HEK293 (cell line): ENCODE results near the gene ARHGAP15.
A peak's percentile ranks its signal among the peaks of the same experiment; 100 is the strongest.

Experiments used
- CTCF ChIA-PET: fragments of 350-600 bp; formaldehyde crosslinking; extraction: SDS; loops from one replicate; lab custom pipeline; 2021; ENCODE audit warnings: antibody characterized with exemption; lab: Yijun Ruan, JAX
- POLR2A ChIA-PET: fragments of 300-600 bp; formaldehyde crosslinking; extraction: SDS; loops from one replicate; lab custom pipeline; 2020; ENCODE audit warnings: antibody characterized with exemption, inconsistent platforms; lab: Yijun Ruan, JAX
- H3K27ac ChIP-seq: fragments of 200-500 bp; sonication (Bioruptor generic); 2 replicates; pipeline ENCODE4 v1.5.1; 2014; ENCODE audit warnings: low read depth, low read length, control low read depth, inconsistent platforms; ENCODE audit errors: extremely low read depth
- H3K36me3 ChIP-seq, 2 experiments: fragments of 200-500 bp in 1 of 2; sonication (Bioruptor generic) in 1 of 2; 1 replicate in 1 of 2; 2 replicates in 1 of 2; pipeline ENCODE4 v1.5.1; 2014 to 2017; ENCODE audit warnings: inconsistent platforms in 2 of 2, low read length in 2 of 2; ENCODE audit not compliant: control insufficient read depth in 2 of 2, insufficient read depth in 1 of 2
- H3K4me1 ChIP-seq: fragments of 200-500 bp; sonication (Bioruptor generic); 2 replicates; pipeline ENCODE4 v1.5.1; 2014; ENCODE audit warnings: mild to moderate bottlenecking, low read length, inconsistent platforms; ENCODE audit not compliant: control insufficient read depth, insufficient read depth
- H3K4me3 ChIP-seq: 2 replicates; pipeline ENCODE4 v1.5.1; 2011; ENCODE audit warnings: low read depth, mild to moderate bottlenecking, control low read depth, low read length, moderate library complexity
- H3K9me3 ChIP-seq: fragments of 200-500 bp; sonication (Bioruptor generic); 2 replicates; pipeline ENCODE4 v1.5.1; 2014; ENCODE audit warnings: low read depth, low read length, inconsistent platforms; ENCODE audit not compliant: control insufficient read depth, insufficient read depth
- AEBP2 ChIP-seq: fragments of 450-650 bp; formaldehyde crosslinking; IDR thresholded peaks from 2 replicates; pipeline ENCODE4 v1.5.1; 2016; ENCODE audit warnings: missing biosample characterization, missing genetic modification characterization, borderline replicate concordance
- GFI1B ChIP-seq: fragments of 450-650 bp; formaldehyde crosslinking; IDR thresholded peaks from 2 replicates; pipeline ENCODE4 v1.5.1; 2016; ENCODE audit warnings: missing biosample characterization, missing genetic modification characterization
- GLI2 ChIP-seq: fragments of 450-650 bp; formaldehyde crosslinking; IDR thresholded peaks from 2 replicates; pipeline ENCODE4; 2017; ENCODE audit warnings: missing biosample characterization, missing genetic modification characterization, low read depth, borderline replicate concordance
- HOXA7 ChIP-seq: sonication (generic); formaldehyde crosslinking; IDR thresholded peaks from 2 replicates; pipeline ENCODE4 v1.8.1; 2022; ENCODE audit warnings: missing genetic modification reagents, borderline replicate concordance
- MZF1 ChIP-seq: fragments of 450-650 bp; formaldehyde crosslinking; IDR thresholded peaks from 2 replicates; pipeline ENCODE4 v1.5.1; 2017; ENCODE audit warnings: missing biosample characterization, missing genetic modification characterization, borderline replicate concordance
- PRDM4 ChIP-seq: fragments of 450-650 bp; formaldehyde crosslinking; IDR thresholded peaks from 2 replicates; pipeline ENCODE4 v1.5.1; 2017; ENCODE audit warnings: missing biosample characterization, missing genetic modification characterization
- ZNF10 ChIP-seq: fragments of 450-650 bp; formaldehyde crosslinking; IDR thresholded peaks from 2 replicates; pipeline ENCODE4 v1.5.1; 2017; ENCODE audit warnings: missing biosample characterization, missing genetic modification characterization
- ZNF157 ChIP-seq: fragments of 450-650 bp; formaldehyde crosslinking; IDR thresholded peaks from 2 replicates; pipeline ENCODE4 v1.5.1; 2016; ENCODE audit warnings: missing biosample characterization, missing genetic modification characterization
- ZNF184 ChIP-seq: fragments of 450-650 bp; IDR thresholded peaks from 2 replicates; pipeline ENCODE4 v1.5.1; 2018; ENCODE audit warnings: missing biosample characterization, mild to moderate bottlenecking, missing genetic modification characterization
- ZNF214 ChIP-seq: fragments of 450-650 bp; formaldehyde crosslinking; IDR thresholded peaks from 2 replicates; pipeline ENCODE4 v1.5.1; 2017; ENCODE audit warnings: missing biosample characterization, mild to moderate bottlenecking, missing genetic modification characterization, borderline replicate concordance
- ZNF24 ChIP-seq: fragments of 450-650 bp; formaldehyde crosslinking; IDR thresholded peaks from 2 replicates; pipeline ENCODE4 v1.5.1; 2016; ENCODE audit warnings: missing biosample characterization, missing genetic modification characterization
- ZNF26 ChIP-seq: fragments of 450-650 bp; formaldehyde crosslinking; IDR thresholded peaks from 2 replicates; pipeline ENCODE4 v1.5.1; 2016; ENCODE audit warnings: missing biosample characterization, missing genetic modification characterization
- ZNF341 ChIP-seq: fragments of 450-650 bp; formaldehyde crosslinking; IDR thresholded peaks from 2 replicates; pipeline ENCODE4; 2016; ENCODE audit warnings: low read depth, missing biosample characterization, missing genetic modification characterization
- ZNF366 ChIP-seq: fragments of 450-650 bp; formaldehyde crosslinking; conservative IDR thresholded peaks from 2 replicates; pipeline ENCODE4 v1.5.1; 2016; ENCODE audit warnings: missing biosample characterization, missing genetic modification characterization
- ZNF404 ChIP-seq: fragments of 450-650 bp; formaldehyde crosslinking; IDR thresholded peaks from 2 replicates; pipeline ENCODE4 v1.5.1; 2017; ENCODE audit warnings: missing biosample characterization, missing genetic modification characterization
- ZNF473 ChIP-seq: fragments of 450-650 bp; formaldehyde crosslinking; IDR thresholded peaks from 2 replicates; pipeline ENCODE4 v1.5.1; 2017; ENCODE audit warnings: missing biosample characterization, missing genetic modification characterization
- ZNF571 ChIP-seq: fragments of 450-650 bp; formaldehyde crosslinking; IDR thresholded peaks from 2 replicates; pipeline ENCODE4 v1.5.0; 2017; ENCODE audit warnings: missing biosample characterization, missing genetic modification characterization
- ZNF623 ChIP-seq: fragments of 450-650 bp; formaldehyde crosslinking; IDR thresholded peaks from 2 replicates; pipeline ENCODE4 v1.5.1; 2016; ENCODE audit warnings: missing biosample characterization, missing genetic modification characterization
- ZNF626 ChIP-seq: fragments of 450-650 bp; sonication (Bioruptor Pico); formaldehyde crosslinking; IDR thresholded peaks from 2 replicates; pipeline ENCODE4 v1.5.1; 2018; ENCODE audit warnings: missing biosample characterization, missing genetic modification characterization, inconsistent platforms
- ZNF629 ChIP-seq: fragments of 450-650 bp; formaldehyde crosslinking; IDR thresholded peaks from 2 replicates; pipeline ENCODE4 v1.5.1; 2017; ENCODE audit warnings: missing biosample characterization, missing genetic modification characterization
- ZNF664 ChIP-seq: fragments of 450-650 bp; formaldehyde crosslinking; IDR thresholded peaks from 2 replicates; pipeline ENCODE4 v1.5.1; 2016; ENCODE audit warnings: missing biosample characterization, missing genetic modification characterization
- ZNF677 ChIP-seq: fragments of 450-650 bp; IDR thresholded peaks from 2 replicates; pipeline ENCODE4 v1.5.0; 2018; ENCODE audit warnings: missing biosample characterization, mild to moderate bottlenecking, missing genetic modification characterization, moderate library complexity

Gene ARHGAP15

GRCh38 chr2:143728498-143728897, 599.3 kb downstream of the ARHGAP15 start:
- ChIA-PET CTCF (interaction anchor here (0.7 kb wide), 1 partner anchor 216 kb away, joined by 3 read pairs; no protein-coding TSS in a partner anchor), POLR2A (no interaction called here)
- H3K4me1 ChIP-seq = peaks cover 6% of the 10 kb centered on the region
- no peak for TF ChIP-seq ZNF214
- no peak for TF ChIP-seq ZNF404
- TF ChIP-seq ZNF473 (tag by site-specific recombination) = no peak
- no peak for TF ChIP-seq ZNF571
- TF ChIP-seq ZNF157 = no peak
- TF ChIP-seq ZNF26 (tag by site-specific recombination) = no peak
- no peak for TF ChIP-seq PRDM4 (tag by site-specific recombination)
- TF ChIP-seq ZNF623 (tag by site-specific recombination) = no peak
- no peak for TF ChIP-seq AEBP2
- TF ChIP-seq ZNF10 (tag by site-specific recombination) = no peak
- no peak for TF ChIP-seq GFI1B (tag by site-specific recombination)
- no peak overlapping the region for H3K4me3 ChIP-seq
- no peak overlapping the region for H3K27ac ChIP-seq
- no peaks in the 10 kb centered on the region for H3K9me3 ChIP-seq
- H3K36me3 ChIP-seq = no peaks in the 10 kb centered on the region

- CTCF ChIA-PET = no interaction called here
- TF ChIP-seq ZNF26 (tag by site-specific recombination) (no peak), ZNF341 (tag by site-specific recombination) (no peak), ZNF664 (0 out of 2 replicates have a peak, but pooled peaks have one; percentile 11)
- H3K36me3 ChIP-seq = no peaks in the 10 kb centered on the region
- no peak overlapping the region for H3K4me3 ChIP-seq
- H3K9me3 ChIP-seq = no peaks in the 10 kb centered on the region
- POLR2A ChIA-PET = no interaction called here
- H3K27ac ChIP-seq = no peak overlapping the region
- peaks cover 6% of the 10 kb centered on the region for H3K4me1 ChIP-seq
These were observed 600.1 kb downstream of the ARHGAP15 start for GRCh38 chr2:143729296-143729814.

- TF ChIP-seq ZNF626 (tag by site-specific recombination) (no peak), GLI2 (no peak), ZNF664 (no peak), ZNF677 (no peak), HOXA7 (no peak), ZNF366 (tag by site-specific recombination) (no peak), MZF1 (no peak), ZNF629 (tag by site-specific recombination) (no peak), ZNF184 (tag by site-specific recombination) (no peak), ZNF24 (no peak)
- CTCF ChIA-PET = no interaction called here
- H3K9me3 ChIP-seq = no peaks in the 10 kb centered on the region
- H3K27ac ChIP-seq = no peak overlapping the region
- POLR2A ChIA-PET = no interaction called here
- peaks cover 6% of the 10 kb centered on the region for H3K4me1 ChIP-seq
- H3K4me3 ChIP-seq = no peak overlapping the region
- H3K36me3 ChIP-seq = no peaks in the 10 kb centered on the region
These were observed 601.1 kb downstream of the ARHGAP15 start for GRCh38 chr2:143730155-143730952.
